CD4-positive, alpha-beta T cell treated with Interleukin-12 subunit alpha and Interleukin-12 subunit beta, for 1 hour (primary cell): ENCODE measurements around the gene PPP4R3B.
"Not testable (repeated sequence)": the region's sequence is repeated elsewhere in the genome, so short reads cannot be mapped to it uniquely, and the experiment has no call there.

Source experiments
- DNase-seq: peaks from one replicate; pipeline ENCODE4 v3.0.0-alpha.2; 2020

Gene PPP4R3B

GRCh38 chr2:55595536-55595935, 21.9 kb downstream of the PPP4R3B start:
- no peak for DNase-seq

- no peak for DNase-seq
Observed at GRCh38 chr2:55592130-55592529, 25.3 kb downstream of the PPP4R3B start.

- no peak for DNase-seq
Observed at GRCh38 chr2:55590810-55591440, 26.5 kb downstream of the PPP4R3B start.

- DNase-seq = no peak
Observed at GRCh38 chr2:55585451-55586080, 31.9 kb downstream of the PPP4R3B start.

GRCh38 chr2:55581874-55582547, 35.4 kb downstream of the PPP4R3B start:
- no peak for DNase-seq

- DNase-seq = peak; percentile 24
Observed at GRCh38 chr2:55581435-55581834, 36.0 kb downstream of the PPP4R3B start.

GRCh38 chr2:55569002-55569401, 48.4 kb downstream of the PPP4R3B start:
- not testable (repeated sequence) for DNase-seq

GRCh38 chr2:55567298-55567697, 50.1 kb downstream of the PPP4R3B start:
- no peak for DNase-seq

- peak; percentile 6 for DNase-seq
Observed at GRCh38 chr2:55565613-55566012, 51.8 kb downstream of the PPP4R3B start.

GRCh38 chr2:55560855-55561254, 56.6 kb downstream of the PPP4R3B start:
- DNase-seq = no peak

- DNase-seq = no peak
Observed at GRCh38 chr2:55556809-55557208, 60.6 kb downstream of the PPP4R3B start.

GRCh38 chr2:55555977-55556376, 61.4 kb downstream of the PPP4R3B start:
- no peak for DNase-seq

GRCh38 chr2:55553321-55553720, 64.1 kb downstream of the PPP4R3B start:
- no peak for DNase-seq

- DNase-seq = no peak
Observed at GRCh38 chr2:55550368-55551102, 66.9 kb downstream of the PPP4R3B start.

GRCh38 chr2:55547679-55548078, 69.7 kb downstream of the PPP4R3B start:
- not testable (repeated sequence) for DNase-seq

GRCh38 chr2:55547001-55547400, 70.4 kb downstream of the PPP4R3B start:
- no peak for DNase-seq

- DNase-seq = peak; percentile 26
Observed at GRCh38 chr2:55530539-55531081, 86.8 kb downstream of the PPP4R3B start.

- DNase-seq = no peak
Observed at GRCh38 chr2:55526174-55526573, 91.2 kb downstream of the PPP4R3B start.

GRCh38 chr2:55524884-55525437, 92.5 kb downstream of the PPP4R3B start:
- no peak for DNase-seq

GRCh38 chr2:55519938-55520885, 97.2 kb downstream of the PPP4R3B start:
- peak; percentile 48 for DNase-seq

GRCh38 chr2:55518841-55519165, 98.6 kb downstream of the PPP4R3B start:
- DNase-seq = no peak
